HuH-7 (cell line): ENCODE data around the gene PDP2.

Experiments used
- DNase-seq: peaks from one replicate; pipeline ENCODE4 v3.0.0; 2011; ENCODE audit warnings: low spot score

The PDP2 gene

GRCh38 chr16:66880288-66881013 lies at the start of gene PDP2:
Gene PDP2 (plus strand): TSS chr16:66880515. CDS start chr16:66884285, 3,770 bp downstream.
- peak; percentile 95 for DNase-seq

- DNase-seq, result no peak
These were observed 48.1 kb upstream of the PDP2 start for GRCh38 chr16:66832190-66832589.

GRCh38 chr16:66832661-66833305 lies 47.5 kb upstream of the PDP2 start:
- DNase-seq, result no peak

- no peak for DNase-seq
These were observed 45.6 kb upstream of the PDP2 start for GRCh38 chr16:66834746-66835145.

GRCh38 chr16:66840883-66841282 lies 39.4 kb upstream of the PDP2 start:
- no peak for DNase-seq

- DNase-seq, result no peak
These were observed 38.9 kb upstream of the PDP2 start for GRCh38 chr16:66841366-66841765.

- no peak for DNase-seq
These were observed 37.5 kb upstream of the PDP2 start for GRCh38 chr16:66842765-66843164.

- no peak for DNase-seq
These were observed 37.1 kb upstream of the PDP2 start for GRCh38 chr16:66843191-66843590.

- no peak for DNase-seq
These were observed 36.3 kb upstream of the PDP2 start for GRCh38 chr16:66844009-66844341.

GRCh38 chr16:66844342-66845079 lies 35.8 kb upstream of the PDP2 start, which contains the start of gene CA7:
Gene CA7 (plus strand): TSS chr16:66844414. CDS start chr16:66844488, 74 bp downstream.
- DNase-seq, result no peak

GRCh38 chr16:66845080-66845410 lies 35.3 kb upstream of the PDP2 start:
- DNase-seq, result no peak

GRCh38 chr16:66845791-66846221 lies 34.5 kb upstream of the PDP2 start:
- no peak for DNase-seq

- DNase-seq, result no peak
These were observed 34.0 kb upstream of the PDP2 start for GRCh38 chr16:66846266-66846665.

GRCh38 chr16:66846831-66847230 lies 33.5 kb upstream of the PDP2 start:
- DNase-seq, result no peak

- DNase-seq, result no peak
These were observed 32.7 kb upstream of the PDP2 start for GRCh38 chr16:66847533-66848067.

- DNase-seq, result no peak
These were observed 32.1 kb upstream of the PDP2 start for GRCh38 chr16:66848172-66848571.

- no peak for DNase-seq
These were observed 31.3 kb upstream of the PDP2 start for GRCh38 chr16:66849021-66849420.

GRCh38 chr16:66849549-66849948 lies 30.8 kb upstream of the PDP2 start:
- no peak for DNase-seq

- DNase-seq, result no peak
These were observed 30.1 kb upstream of the PDP2 start for GRCh38 chr16:66850115-66850815.

GRCh38 chr16:66851166-66851964 lies 28.9 kb upstream of the PDP2 start:
- no peak for DNase-seq
